ENCODE data around the gene RPL35. TPM values are rescaled to one million over a fixed set of nuclear protein-coding genes. Genes with fewer than 3 reads are reported as not detected.

Gene RPL35
- total RNA-seq, 4 donors from 2014 or later, result 1,125 to 3,077 (median 1,901) TPM

DNA sequence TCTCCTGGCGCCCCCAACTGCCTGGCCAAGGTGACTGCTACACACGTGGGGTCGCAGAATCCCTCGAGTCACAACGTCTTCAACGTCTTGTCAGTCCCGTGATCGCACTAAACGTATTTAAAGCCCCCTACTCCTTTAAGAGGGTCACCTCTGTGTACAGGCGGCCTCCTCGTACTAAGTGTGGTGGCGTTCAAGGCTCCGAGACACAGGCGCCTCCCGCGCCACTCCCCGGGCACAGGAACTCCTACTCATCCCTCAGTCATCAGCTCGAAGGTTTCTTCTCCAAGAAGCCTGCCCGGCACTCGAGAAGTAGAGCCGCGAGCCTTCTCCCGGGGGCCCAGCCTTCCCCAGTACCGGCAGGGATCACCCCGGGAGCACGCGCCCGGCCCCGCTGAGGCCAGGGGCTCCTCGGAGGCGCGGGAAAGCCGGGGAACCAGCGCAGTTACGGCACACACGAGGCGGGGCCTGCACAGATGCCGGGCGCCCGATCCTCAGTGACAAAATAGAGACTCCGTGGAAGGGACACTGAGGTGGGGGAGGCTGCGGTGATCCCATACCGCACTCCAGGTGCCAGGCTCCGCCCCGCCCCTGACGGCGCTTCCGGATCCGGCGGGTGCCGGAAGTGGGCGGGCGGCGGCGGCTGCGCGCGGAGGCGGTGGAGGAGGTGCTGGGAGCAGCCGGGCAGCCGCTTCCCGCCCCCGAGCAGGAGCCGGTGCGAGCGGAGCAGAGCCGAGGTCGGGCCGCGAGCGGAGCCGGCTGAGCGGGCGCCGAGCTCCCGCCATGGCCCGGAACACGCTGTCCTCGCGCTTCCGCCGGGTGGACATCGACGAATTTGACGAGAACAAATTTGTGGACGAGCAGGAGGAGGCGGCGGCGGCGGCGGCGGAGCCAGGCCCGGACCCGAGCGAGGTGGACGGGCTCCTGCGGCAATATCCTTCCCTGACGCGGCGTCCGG lies 7.0 kb upstream of the RPL35 start:
- intact Hi-C loops (cut with DNase I), result loop anchor here (10.0 kb wide), 1 partner anchor 326 kb away; no protein-coding TSS in a partner anchor
- TF ChIP-seq POLR2A (IDR thresholded peaks at IDR 0.05; ENCODE audit: low read depth) (peak; percentile 94), POLR2AphosphoS5 (IDR thresholded peaks at IDR 0.05) (peak; percentile 92 to 97), EP300 (IDR thresholded peaks at IDR 0.05) (no peak)
- TF ChIP-seq, protein P1, sequence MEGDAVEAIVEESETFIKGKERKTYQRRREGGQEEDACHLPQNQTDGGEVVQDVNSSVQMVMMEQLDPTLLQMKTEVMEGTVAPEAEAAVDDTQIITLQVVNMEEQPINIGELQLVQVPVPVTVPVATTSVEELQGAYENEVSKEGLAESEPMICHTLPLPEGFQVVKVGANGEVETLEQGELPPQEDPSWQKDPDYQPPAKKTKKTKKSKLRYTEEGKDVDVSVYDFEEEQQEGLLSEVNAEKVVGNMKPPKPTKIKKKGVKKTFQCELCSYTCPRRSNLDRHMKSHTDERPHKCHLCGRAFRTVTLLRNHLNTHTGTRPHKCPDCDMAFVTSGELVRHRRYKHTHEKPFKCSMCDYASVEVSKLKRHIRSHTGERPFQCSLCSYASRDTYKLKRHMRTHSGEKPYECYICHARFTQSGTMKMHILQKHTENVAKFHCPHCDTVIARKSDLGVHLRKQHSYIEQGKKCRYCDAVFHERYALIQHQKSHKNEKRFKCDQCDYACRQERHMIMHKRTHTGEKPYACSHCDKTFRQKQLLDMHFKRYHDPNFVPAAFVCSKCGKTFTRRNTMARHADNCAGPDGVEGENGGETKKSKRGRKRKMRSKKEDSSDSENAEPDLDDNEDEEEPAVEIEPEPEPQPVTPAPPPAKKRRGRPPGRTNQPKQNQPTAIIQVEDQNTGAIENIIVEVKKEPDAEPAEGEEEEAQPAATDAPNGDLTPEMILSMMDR (IDR thresholded peaks at IDR 0.05), result no peak
- H3K27me3 ChIP-seq, result no peaks in the 10 kb centered on the region
- under 1% methylated on average over 64 of the region's 101 CpGs for WGBS
- peak overlapping the region; percentile 88 to 98 (median 92) for H3K27ac ChIP-seq (replicated peaks in 1 of 4)
- no peaks in the 10 kb centered on the region for H3K9me3 ChIP-seq
- peak; percentile 96 for DNase-seq (ENCODE audit: extremely low spot score)
- H3K36me3 ChIP-seq, result peaks cover 0 to 6% (median 5%) of the 10 kb centered on the region in 4 donors
- peaks cover 50 to 56% (median 51%) of the 10 kb centered on the region in 4 donors for H3K4me1 ChIP-seq
- peak overlapping the region; percentile 74 to 94 (median 88) for H3K4me3 ChIP-seq

DNA sequence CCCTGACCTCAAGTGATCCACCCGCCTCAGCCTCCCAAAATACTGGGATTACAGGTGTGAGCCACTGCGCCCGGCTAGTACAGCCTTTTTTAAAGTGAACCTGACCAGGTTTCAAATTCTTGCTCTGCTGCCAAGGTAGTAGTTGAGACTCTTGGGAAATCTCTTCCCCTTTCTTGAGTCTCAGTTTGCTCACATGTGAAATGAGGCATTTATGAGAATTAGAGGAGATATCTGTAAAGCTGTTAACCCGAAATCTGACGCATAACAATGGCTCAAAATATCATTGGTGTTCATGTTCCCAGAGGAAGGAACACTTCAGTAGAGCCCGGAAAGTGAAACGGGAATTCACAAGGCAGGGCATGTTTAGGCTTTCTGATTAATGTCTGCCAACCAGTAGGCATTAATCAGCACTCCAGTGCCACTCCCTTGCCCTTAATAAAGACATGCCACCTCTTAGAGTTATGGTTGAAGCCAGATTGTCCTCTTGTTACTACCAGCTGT lies 1.7 kb upstream of the RPL35 start:
- DNase-seq (ENCODE audit: extremely low spot score), result no peak
- Histone ChIP-seq H3K9me3 (no peaks in the 10 kb centered on the region), H3K4me1 (peaks cover 34 to 49% (median 45%) of the 10 kb centered on the region in 4 donors), H3K36me3 (peaks cover 22 to 25% (median 23%) of the 10 kb centered on the region in 4 donors), H3K27ac (replicated peaks in 1 of 4) (peak overlapping the region in 1 of 4 donors; percentile 13), H3K27me3 (no peaks in the 10 kb centered on the region), H3K4me3 (no peak overlapping the region)
- peak in 1 of 2 donors; percentile 10 for TF ChIP-seq POLR2AphosphoS5 (IDR thresholded peaks at IDR 0.05)
- TF ChIP-seq EP300 (IDR thresholded peaks at IDR 0.05), result no peak
- TF ChIP-seq POLR2A (IDR thresholded peaks at IDR 0.05; ENCODE audit: low read depth), result no peak
- intact Hi-C loops (cut with DNase I), result loop anchor here (10.0 kb wide), 1 partner anchor 331 kb away; no protein-coding TSS in a partner anchor
- WGBS, result 77% methylated on average over 7 of the region's 7 CpGs

DNA sequence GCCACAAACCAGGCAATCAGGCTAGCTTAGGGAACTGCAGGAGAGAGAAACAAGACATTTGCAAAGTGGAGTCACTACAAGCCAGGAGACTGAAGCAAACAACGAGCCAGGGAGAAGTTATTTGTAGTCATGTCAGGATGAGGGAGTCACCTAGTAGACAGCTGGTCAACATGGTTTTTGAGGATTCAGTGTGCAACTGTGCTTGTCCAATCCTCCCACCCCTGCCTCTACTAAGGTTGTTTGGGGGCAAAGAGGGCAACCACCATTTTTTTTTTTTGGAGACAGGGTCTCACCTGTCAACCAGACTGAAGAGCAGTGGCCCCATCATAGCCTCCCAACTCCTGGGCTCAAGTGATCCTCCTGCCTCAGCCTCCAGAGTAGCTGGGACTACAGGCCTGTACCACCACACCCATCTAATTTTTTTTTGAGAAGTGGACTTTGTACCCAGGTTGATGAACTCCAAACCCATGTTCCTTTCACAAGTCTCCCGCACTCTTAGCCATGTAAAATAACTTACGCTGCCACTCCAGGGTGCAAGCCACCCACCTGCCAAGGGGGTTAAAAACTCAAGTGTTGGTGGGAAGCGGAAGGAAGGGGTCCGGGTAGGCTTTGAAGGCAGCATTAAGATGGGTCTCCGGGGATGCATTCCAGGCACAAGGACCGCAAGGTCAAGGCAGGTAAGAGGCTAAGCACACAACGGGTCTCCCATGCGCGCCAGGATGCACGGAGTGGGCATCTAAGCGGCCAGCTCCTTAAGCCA lies 995 bp downstream of the RPL35 start:
- Histone ChIP-seq H3K27ac (replicated peaks in 1 of 4) (peak overlapping the region; percentile 84 to 89 (median 87)), H3K9me3 (no peaks in the 10 kb centered on the region), H3K4me1 (peaks cover 24 to 41% (median 36%) of the 10 kb centered on the region in 4 donors), H3K27me3 (no peaks in the 10 kb centered on the region), H3K36me3 (peaks cover 35 to 52% (median 48%) of the 10 kb centered on the region in 4 donors), H3K4me3 (peak overlapping the region; percentile 66 to 83 (median 72))
- no peak for DNase-seq (ENCODE audit: extremely low spot score)
- TF ChIP-seq, protein P1 (IDR thresholded peaks at IDR 0.05), result no peak
- no peak for TF ChIP-seq POLR2A (IDR thresholded peaks at IDR 0.05; ENCODE audit: low read depth)
- WGBS, result 5% methylated on average over 11 of the region's 12 CpGs
- intact Hi-C loops (cut with DNase I), result loop anchor here (10.0 kb wide), 1 partner anchor 334 kb away; no protein-coding TSS in a partner anchor

DNA sequence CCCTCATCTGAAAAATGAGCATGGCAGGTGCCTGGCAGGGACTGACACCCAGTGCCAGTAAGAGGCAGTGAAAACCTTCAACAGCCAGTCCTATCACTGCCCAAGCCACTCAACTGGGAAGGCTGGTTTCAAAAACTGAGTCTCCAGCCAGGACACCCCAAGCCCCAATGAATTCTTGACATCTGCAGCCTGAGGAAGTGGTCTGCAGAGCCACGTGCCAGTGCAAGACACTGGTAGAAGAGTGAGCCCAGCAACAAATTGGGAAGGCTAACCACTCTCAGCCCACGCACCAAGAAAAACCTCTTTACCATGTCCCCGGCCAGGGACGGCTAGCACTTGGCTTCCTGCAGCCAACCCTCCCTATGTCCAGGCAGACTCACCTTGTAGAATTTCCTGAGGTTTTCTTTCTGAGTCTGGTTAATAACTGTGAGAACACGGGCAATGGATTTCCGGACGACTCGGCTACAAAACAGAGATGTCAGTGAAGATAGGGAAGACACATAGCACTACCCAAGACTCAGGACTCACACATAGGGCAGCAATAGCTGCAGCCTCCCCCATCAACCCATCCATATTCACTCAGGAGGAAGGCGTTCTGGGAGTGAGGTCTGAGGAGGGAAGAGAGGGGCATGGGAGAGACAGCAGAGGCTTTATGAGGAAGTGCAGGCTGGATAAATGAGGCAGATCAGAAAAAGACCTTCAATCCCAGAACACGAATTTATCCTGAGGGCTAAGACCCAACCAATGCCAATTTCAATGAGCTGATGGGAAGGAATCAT lies 1.8 kb downstream of the RPL35 start:
- Histone ChIP-seq H3K4me1 (peaks cover 24 to 41% (median 36%) of the 10 kb centered on the region in 4 donors), H3K4me3 (peak overlapping the region in 3 of 4 donors; percentile 66 to 83 (median 75)), H3K27ac (replicated peaks in 1 of 4) (peak overlapping the region in 2 of 4 donors; percentile 84 to 89), H3K27me3 (no peaks in the 10 kb centered on the region), H3K9me3 (no peaks in the 10 kb centered on the region), H3K36me3 (peaks cover 35 to 55% (median 48%) of the 10 kb centered on the region in 4 donors)
- intact Hi-C loops (cut with DNase I), result loop anchor here (10.0 kb wide), 2 partner anchors 285 to 335 kb away; partner anchors contain the start of gene SCAI
- DNase-seq (ENCODE audit: extremely low spot score), result no peak
- no peak for TF ChIP-seq POLR2AphosphoS5 (IDR thresholded peaks at IDR 0.05)
- no peak for TF ChIP-seq EP300 (IDR thresholded peaks at IDR 0.05)
- TF ChIP-seq, protein P1 (IDR thresholded peaks at IDR 0.05), result no peak
- TF ChIP-seq POLR2A (IDR thresholded peaks at IDR 0.05; ENCODE audit: low read depth), result no peak
- WGBS, result 62% methylated on average over 9 of the region's 10 CpGs
